ENCODE data around the gene BLM.

BLM gene

GRCh38 chr15:90794538-90794937 lies 77.4 kb downstream of the BLM start:
- DNase-seq = no peak

DNA sequence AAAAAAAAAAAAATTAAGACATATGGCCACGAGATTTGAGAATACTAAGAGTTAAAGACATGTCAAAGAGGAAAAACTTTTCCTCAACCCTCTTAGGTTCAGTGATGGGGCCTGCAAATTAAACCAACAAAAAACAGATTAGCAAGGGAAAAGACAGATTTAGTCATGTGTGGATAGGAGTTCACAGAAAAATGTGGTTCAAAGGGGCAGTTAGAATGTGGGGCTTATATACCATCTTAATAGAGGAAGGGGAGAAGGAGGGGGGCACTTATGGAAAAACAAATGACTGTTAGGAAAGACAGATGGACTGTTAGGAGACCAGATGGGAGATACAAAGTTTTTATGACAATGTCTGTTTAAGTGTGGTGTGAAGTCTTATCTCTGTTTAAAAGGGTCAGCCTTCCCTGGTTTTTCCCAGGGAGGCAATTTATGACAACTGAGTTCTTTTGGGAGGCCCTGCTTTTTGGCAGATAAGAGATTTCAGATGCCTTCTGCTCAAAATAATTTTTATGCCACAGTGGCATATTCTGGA lies 82.6 kb downstream of the BLM start:
- DNase-seq = no peak

DNA sequence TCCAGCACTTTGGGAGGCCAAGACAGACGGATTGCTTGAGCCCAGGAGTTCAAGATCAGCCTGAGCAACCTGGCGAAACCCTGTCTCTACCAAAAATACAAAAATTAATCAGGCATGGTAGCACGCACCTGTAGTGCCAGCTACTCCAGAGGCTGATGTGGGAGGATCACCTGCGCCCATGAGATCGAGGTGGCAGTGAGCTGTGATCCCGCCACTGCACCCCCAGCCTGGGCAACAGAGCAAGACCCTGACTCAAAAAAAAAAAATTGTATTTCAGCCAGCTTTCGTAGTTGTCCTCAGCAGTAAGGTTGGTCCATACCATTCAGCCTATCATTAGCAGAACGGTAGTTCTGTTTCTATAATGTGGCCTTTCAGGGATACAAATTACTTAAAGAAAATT lies 84.7 kb downstream of the BLM start:
- DNase-seq = no peak

- DNase-seq = no peak
These were observed 90.1 kb downstream of the BLM start for GRCh38 chr15:90807074-90807785.

DNA sequence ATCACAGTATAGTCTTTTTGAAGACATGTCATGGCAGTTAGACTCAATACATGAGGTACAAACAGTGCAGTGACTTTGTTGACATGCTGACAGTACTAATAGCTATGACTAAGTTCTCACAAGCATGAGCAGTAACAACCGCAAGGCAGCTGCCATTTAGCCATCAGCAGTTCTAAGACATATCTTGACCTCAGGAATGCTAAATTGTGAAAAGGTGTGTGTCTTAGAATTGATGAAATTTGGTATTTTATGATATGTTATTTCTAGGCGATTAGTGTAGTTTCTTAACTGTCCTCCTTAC lies 90.6 kb downstream of the BLM start:
- no peak for DNase-seq

DNA sequence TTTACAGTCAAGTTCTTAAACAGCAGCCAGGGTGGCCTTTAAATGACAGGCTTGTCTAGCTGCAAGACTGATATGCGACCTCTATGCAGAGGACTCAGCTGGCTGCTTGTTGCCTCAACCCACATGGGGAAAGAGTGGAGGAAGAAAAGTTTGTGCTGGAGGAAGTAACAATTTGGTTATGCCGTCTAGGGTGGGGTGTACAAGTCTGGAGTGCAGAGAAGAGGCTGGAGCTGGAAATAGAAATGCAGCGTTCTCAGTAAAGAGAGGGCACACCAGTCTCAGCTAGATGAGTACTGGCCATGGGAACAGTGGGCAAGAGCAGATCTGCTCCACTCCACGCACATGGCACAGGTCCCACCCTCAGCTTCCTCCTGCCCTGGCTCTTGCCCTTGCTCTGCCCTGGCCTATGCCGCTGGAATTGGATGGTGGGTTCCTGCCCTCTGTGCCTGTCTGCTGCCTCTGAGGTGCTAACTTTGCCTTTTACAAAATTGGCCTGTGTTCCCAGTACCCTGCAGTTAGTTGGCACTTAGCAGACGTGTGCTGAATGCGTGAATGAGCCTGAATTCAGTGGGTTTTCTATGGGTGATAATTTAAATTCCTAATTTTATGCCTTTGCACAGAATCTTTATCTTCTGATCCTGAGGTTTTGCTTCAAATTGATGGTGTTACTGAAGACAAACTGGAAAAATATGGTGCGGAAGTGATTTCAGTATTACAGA lies 91.5 kb downstream of the BLM start:
- DNase-seq = no peak

DNA sequence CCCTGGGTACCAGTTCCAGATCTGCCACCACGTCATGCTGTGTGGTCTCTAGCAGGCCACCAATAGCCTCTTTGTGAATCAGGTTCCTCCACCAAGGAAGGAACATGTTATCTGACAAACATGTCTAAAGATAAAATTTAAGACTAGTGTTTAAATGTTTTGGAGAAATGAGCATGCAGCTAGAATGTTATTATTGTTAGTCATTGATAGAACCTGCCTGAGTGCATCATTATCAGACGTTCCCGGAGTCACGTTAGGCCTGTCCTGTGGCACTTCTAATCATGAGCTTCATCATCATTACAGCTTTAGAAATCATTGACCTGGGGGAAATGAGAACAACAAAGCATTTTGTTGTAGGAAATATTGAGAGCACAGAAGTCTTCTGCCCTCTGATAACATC lies 92.4 kb downstream of the BLM start:
- DNase-seq = no peak

DNA sequence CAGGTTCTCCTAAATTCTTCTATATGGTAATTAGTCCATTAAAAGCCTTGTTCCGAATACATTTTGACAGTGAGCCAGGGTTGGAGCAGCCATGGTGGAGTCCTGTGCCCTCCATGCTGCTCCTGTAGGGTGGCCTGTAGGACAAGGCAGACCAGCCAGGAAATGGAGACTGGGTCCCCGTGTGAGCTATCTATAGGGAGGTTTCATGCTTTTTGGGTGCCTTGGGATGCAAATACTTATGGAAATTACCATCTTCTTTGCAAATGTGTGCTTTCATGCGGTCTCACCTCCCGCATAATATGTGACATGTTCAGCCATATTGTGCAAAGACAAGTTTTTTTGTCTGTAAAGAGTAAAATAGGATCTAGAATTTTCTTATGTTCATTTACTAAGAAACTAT lies 93.2 kb downstream of the BLM start:
- DNase-seq = no peak

DNA sequence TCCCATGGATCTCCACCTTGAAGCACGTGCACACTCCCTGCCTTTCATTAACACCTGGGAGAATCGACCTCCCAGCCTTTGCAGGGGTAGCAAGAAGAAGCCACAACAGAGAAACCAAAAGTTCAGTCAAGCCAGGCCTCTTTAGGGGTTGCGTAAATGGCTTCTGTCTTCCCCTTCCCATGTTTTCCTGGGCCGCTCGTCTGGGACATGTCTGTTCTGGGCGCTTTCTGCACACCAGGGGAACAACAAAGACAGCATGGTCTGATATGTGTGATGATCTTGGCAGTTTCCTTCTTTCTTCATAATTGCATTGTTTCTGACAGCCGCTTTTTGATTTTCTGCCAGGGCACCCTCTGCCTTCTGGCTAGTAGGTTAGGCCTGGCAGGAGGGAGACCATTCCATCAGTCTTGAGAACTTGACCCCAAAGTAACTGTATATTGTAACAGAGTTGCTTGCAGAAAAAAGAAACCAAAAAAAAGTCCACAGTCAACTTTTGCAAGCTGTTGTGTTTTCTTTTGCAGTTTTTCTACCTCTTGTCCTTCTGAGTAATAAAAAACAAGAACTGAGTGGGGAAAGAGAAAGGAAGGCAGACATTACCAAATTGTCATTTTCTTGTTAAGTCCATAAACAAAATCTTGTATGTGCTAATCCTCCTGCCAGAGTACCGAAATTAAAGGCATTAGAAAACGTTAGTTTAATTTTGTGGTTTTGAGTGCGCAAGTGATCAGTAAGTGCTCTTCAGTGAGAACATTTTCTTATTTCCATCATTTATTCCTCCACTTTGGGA lies 95.2 kb downstream of the BLM start:
- DNase-seq = peak; percentile 21

- DNase-seq = no peak
These were observed 95.8 kb downstream of the BLM start for GRCh38 chr15:90812958-90813265.

DNA sequence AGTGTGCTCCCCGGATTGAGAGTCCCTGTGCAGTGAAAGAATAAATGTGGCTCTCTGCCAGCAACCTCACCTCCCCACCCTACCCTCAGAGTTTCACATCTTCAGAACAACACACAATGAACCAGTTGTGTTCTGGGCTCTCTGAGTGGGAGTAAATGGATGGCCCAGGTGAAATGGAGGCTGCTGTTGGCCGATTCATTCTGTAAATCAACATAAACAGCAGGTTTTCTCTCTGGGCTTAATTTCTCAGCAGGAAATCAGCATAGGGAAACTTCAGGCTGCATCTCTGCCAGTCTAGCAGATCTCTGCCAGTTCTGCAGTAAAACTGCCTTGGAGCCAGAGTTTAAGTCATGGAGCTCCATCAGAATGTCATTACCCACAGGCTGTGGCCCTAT lies 96.6 kb downstream of the BLM start:
- DNase-seq = no peak

GRCh38 chr15:90814191-90814821 lies 97.2 kb downstream of the BLM start:
- DNase-seq = no peak

GRCh38 chr15:90816401-90817116 lies 99.4 kb downstream of the BLM start:
- DNase-seq = no peak

DNA sequence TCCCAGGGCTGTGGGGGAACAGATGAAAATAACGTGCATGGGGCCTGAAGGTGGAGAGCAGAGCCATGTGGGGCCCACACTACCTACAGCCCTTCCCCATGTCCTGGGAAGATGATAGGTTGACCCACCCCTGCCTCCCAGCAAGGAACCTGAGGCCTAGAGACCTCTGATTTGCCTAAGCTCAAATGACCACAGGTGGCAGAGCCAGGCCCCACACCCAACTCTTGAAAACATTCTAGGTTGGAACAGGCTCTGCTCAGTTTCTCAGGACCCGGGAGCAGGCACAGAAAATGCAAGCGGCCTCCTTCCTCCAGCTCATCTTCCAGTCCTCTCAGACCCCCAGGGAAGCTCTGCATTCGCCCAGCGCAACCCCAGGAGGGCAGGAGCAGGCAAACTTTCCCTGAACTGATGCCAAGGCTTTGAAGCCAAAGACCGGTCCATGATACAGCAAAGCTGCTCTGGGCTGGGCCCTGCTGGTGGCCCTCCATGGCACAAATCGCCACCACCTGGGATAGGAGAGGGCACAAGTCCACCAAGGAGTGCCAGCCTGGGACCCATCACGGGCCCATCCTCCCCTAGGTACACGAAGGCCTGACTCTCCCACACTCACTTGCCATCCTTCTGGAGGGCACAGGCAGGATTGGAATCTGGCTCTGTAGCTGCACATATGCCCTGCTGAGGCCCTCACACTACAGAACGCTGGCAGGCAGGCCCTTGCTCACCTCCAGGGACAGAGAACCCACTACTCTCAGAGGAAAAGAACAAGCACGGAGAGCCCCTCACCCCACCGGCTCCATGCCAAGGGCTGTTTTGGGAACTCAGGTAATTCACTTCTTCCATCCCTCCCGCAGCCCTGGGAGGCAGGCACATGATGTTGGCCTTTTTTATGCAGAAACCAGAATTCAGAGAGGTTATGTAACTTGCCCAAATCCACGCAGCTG lies 100.2 kb downstream of the BLM start:
- no peak for DNase-seq

DNA sequence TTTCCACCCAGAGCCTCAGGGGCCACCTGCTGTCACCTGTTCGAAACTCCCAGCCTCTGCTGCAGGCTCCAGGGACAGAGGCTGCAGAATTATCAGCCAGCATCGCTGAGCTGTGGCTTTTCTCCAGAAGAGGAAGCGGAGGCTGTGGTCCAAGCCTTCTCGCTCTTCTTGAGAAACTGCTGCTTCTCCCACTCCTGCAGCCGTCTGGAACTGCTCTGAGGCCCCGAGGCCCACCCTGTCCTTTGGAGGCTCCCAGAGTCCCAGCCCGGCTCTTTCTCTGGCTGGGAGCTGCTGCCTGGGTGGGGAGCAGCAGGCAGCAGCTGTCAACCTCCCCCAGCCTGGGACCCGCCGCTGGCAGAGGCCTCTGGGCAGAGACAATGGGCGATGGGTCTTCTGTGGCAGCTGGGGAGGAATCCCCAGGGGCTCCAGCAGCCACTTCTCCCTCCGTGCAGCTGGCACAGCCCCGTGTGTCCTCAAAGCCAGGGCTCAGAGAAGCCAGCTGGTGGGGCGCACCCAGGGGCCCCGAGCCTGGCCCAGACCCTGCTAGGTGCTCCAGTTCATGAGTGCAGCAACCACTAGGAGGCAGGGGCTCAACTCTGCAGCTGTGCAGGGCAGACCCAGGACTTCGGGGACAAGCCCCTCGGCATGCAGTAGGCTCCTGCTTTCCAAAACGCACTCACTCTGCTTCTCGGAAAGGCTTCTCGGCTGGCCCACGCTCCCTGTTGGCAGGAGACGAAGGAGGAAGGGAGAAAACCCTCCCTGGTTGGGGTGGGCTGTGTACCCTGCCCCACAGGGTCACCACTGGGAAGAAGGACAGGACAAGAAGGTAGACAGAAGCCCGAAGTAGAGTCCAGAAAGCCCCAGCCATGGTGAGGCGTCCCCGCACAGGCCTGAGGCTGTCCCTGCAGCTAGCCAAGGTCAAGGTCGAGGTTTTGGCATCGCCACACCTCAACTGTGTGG lies 101.4 kb downstream of the BLM start:
- DNase-seq = peak; percentile 80

DNA sequence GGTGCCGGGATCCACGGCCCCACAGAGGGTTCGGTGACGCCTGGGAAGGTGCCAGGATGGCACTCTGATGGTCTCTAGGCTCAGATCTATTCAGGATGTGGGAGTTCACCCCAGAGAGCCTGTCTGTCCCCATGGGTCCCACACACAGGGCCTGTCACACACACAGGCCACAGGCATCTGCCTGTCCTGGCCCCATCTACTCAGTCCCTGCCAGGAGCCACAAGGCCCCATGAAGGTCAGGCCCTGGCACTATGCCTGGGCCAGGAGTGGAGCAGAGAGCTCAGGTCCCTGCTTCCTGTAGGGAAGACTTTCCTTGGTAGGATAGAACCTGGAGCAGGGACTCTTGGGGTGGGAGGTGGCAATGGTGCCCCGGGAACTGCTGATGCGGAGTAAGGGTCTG lies 102.2 kb downstream of the BLM start:
- no peak for DNase-seq

DNA sequence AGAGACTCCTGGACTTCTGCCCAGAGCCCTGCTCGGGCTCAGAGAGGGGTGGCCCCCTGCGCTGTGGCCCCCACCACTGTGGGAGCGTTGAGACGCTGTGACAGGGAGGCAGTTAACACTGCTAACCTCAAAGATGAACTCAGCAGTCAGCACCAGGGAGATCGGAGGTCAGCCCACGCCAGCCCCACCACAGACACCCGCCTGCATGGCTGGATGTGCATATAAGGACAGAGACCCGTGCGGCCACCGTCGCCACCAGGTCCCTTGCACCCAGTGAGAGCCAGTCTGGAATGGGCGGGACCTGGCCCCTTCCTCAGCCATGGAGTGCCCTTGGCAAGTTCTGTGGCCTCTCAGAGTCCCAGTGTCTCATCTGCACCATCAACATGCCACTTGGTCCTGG lies 102.7 kb downstream of the BLM start:
- peak; percentile 45 for DNase-seq

GRCh38 chr15:90820481-90820880 lies 103.3 kb downstream of the BLM start:
- DNase-seq = no peak

- DNase-seq = no peak
These were observed 105.2 kb downstream of the BLM start for GRCh38 chr15:90822204-90822955.

All from MV-4-11 (cell line).